Uterus (tissue), 4 donors: ENCODE results near the gene ENTPD1. TPM values are rescaled to one million over a fixed set of nuclear protein-coding genes. Genes with fewer than 3 reads are reported as not detected.

Experiments
- DNase-seq, 2 donors: peaks; one replicate each; pipeline ENCODE4 v3.0.0-alpha.2; 2019 to 2020
- H3K27ac ChIP-seq, 2 donors: fragments of 200-600 bp; sonication (generic); 1 replicate in 1 of 2; 2 replicates in 1 of 2; pipeline ENCODE4 v1.5.1; 2016 to 2018
- H3K27me3 ChIP-seq, 2 donors: fragments of 200-600 bp; sonication (generic); one replicate each; pipeline ENCODE4 v1.5.1; 2018 to 2019; ENCODE audit warnings: control low read depth in 1 of 2
- H3K36me3 ChIP-seq, 2 donors: fragments of 200-600 bp; sonication (generic); one replicate each; pipeline ENCODE4 v1.5.1; 2019; ENCODE audit warnings: control low read depth in 1 of 2
- H3K4me1 ChIP-seq, 2 donors: fragments of 200-600 bp; sonication (generic); one replicate each; pipeline ENCODE4 v1.5.1; 2018 to 2019; ENCODE audit warnings: control low read depth in 1 of 2
- H3K4me3 ChIP-seq, 2 donors: fragments of 200-600 bp; sonication (generic); 1 replicate in 1 of 2; 2 replicates in 1 of 2; pipeline ENCODE4 v1.5.1; 2018 to 2019; ENCODE audit warnings: mild to moderate bottlenecking in 1 of 2
- H3K9me3 ChIP-seq, 2 donors: fragments of 200-600 bp; sonication (generic); one replicate each; pipeline ENCODE4 v1.5.1; 2019; ENCODE audit warnings: control low read depth in 1 of 2
- POLR2A ChIP-seq, 2 donors: fragments of 450-650 bp; IDR thresholded peaks; one replicate each; pipeline ENCODE4 v1.6.1; 2016; ENCODE audit warnings: antibody characterized with exemption in 2 of 2, mild to moderate bottlenecking in 1 of 2, moderate library complexity in 1 of 2
- intact Hi-C: fragments of 100-400 bp; cut with DNase I; formaldehyde crosslinking; loops from one replicate; pipeline ENCODE4 v1.15.1; 2023; ENCODE audit warnings: low total_unique reads
- total RNA-seq, 4 donors: library from RNA; depleted of rRNA in 3 of 4; stranded (reverse); fragments of >200 nt in 3 of 4; gene quantifications; one replicate each; pipeline versions ENCODE4 v1.1.0 to v1.2.4, GENCODE V29; 2014 to 2023
- TF ChIP-seq, protein P1 (sequence below), 4 experiments: fragments of 200-600 bp in 2 of 4; fragments of 450-650 bp in 2 of 4; sonication (generic) in 2 of 4; IDR thresholded peaks; one replicate each; pipeline ENCODE4 v1.5.1; 2016 to 2019; ENCODE audit warnings: antibody characterized with exemption in 4 of 4, mild to moderate bottlenecking in 2 of 4, moderate library complexity in 1 of 4
- donor health status: DM: yes; HTN: yes; CAD: no.

The ENTPD1 gene
- total RNA-seq, 4 donors from 2014 or later, result 42.4 to 99.5 (median 69.5) TPM

DNA sequence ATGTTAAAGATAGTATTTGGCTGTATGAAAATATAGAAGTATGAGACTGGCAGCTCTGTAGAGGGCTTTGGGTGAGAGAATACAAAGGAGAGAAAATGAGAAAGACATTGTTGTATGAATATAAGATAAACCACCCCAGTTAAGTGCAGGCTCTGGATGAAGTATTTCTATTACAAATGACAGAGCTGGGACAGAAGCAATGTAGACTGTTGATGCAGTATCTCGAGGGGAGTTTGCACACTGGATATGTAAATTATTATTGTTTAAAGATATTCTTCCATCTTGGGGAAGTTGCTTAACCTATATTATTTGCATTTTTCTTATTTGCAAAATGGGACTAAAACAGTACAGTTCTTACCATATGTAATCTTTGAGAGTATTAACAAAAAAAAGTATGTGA lies 31.5 kb downstream of the ENTPD1 start:
- Histone ChIP-seq H3K9me3 (no peaks in the 10 kb centered on the region), H3K27ac (peak overlapping the region in 1 of 2 donors; percentile 46), H3K4me1 (no peaks in the 10 kb centered on the region), H3K4me3 (no peak overlapping the region), H3K36me3 (no peaks in the 10 kb centered on the region), H3K27me3 (no peaks in the 10 kb centered on the region)
- TF ChIP-seq, protein P1, sequence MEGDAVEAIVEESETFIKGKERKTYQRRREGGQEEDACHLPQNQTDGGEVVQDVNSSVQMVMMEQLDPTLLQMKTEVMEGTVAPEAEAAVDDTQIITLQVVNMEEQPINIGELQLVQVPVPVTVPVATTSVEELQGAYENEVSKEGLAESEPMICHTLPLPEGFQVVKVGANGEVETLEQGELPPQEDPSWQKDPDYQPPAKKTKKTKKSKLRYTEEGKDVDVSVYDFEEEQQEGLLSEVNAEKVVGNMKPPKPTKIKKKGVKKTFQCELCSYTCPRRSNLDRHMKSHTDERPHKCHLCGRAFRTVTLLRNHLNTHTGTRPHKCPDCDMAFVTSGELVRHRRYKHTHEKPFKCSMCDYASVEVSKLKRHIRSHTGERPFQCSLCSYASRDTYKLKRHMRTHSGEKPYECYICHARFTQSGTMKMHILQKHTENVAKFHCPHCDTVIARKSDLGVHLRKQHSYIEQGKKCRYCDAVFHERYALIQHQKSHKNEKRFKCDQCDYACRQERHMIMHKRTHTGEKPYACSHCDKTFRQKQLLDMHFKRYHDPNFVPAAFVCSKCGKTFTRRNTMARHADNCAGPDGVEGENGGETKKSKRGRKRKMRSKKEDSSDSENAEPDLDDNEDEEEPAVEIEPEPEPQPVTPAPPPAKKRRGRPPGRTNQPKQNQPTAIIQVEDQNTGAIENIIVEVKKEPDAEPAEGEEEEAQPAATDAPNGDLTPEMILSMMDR (IDR thresholded peaks at IDR 0.05), result no peak
- no peak for TF ChIP-seq POLR2A (IDR thresholded peaks at IDR 0.05)
- no peak for DNase-seq
- intact Hi-C loops, result no loop called here

DNA sequence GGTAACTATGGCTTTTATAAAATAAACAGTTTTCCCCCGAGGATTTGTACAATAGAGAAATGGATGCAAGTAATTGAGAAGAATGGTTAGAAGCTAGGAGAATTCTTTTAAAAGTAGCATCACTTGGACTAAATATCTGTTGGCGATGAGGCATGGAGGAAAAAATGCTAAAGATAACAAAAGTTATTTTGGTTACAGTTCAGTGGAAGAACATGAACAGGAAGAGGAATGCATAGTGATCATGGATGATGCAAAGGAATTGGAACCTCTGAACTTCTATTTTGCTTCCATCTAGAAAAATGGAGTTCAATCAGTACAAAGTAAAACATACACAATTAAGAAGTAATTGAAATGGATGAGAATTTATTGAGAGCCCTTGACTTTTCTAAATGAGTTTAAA lies 32.9 kb downstream of the ENTPD1 start:
- intact Hi-C loops, result no loop called here
- Histone ChIP-seq H3K36me3 (no peaks in the 10 kb centered on the region), H3K27me3 (no peaks in the 10 kb centered on the region), H3K4me3 (no peak overlapping the region), H3K4me1 (no peaks in the 10 kb centered on the region), H3K9me3 (no peaks in the 10 kb centered on the region), H3K27ac (peak overlapping the region in 1 of 2 donors; percentile 46)
- TF ChIP-seq, protein P1 (IDR thresholded peaks at IDR 0.05), result no peak
- TF ChIP-seq POLR2A (IDR thresholded peaks at IDR 0.05), result no peak
- no peak for DNase-seq

GRCh38 chr10:95789902-95790301 lies 33.9 kb downstream of the ENTPD1 start:
- TF ChIP-seq, protein P1 (IDR thresholded peaks at IDR 0.05), result no peak
- TF ChIP-seq POLR2A (IDR thresholded peaks at IDR 0.05), result no peak
- H3K4me1 ChIP-seq, result peaks cover 0 to 3% of the 10 kb centered on the region in 2 donors
- H3K36me3 ChIP-seq, result no peaks in the 10 kb centered on the region
- no peaks in the 10 kb centered on the region for H3K27me3 ChIP-seq
- no peaks in the 10 kb centered on the region for H3K9me3 ChIP-seq
- intact Hi-C loops, result no loop called here
- no peak overlapping the region for H3K27ac ChIP-seq
- H3K4me3 ChIP-seq, result no peak overlapping the region
- no peak for DNase-seq

- intact Hi-C loops, result no loop called here
- Histone ChIP-seq H3K27ac (peak overlapping the region in 1 of 2 donors; percentile 74), H3K9me3 (no peaks in the 10 kb centered on the region), H3K4me3 (no peak overlapping the region), H3K4me1 (peaks cover 0 to 3% of the 10 kb centered on the region in 2 donors), H3K36me3 (no peaks in the 10 kb centered on the region), H3K27me3 (no peaks in the 10 kb centered on the region)
- TF ChIP-seq, protein P1 (IDR thresholded peaks at IDR 0.05), result no peak
- TF ChIP-seq POLR2A (IDR thresholded peaks at IDR 0.05), result no peak
- no peak for DNase-seq
Measured at GRCh38 chr10:95790982-95791381, 35.0 kb downstream of the ENTPD1 start.

GRCh38 chr10:95791425-95791979 lies 35.5 kb downstream of the ENTPD1 start:
- no peak for DNase-seq
- Histone ChIP-seq H3K4me1 (peaks cover 0 to 3% of the 10 kb centered on the region in 2 donors), H3K27me3 (no peaks in the 10 kb centered on the region), H3K27ac (peak overlapping the region in 1 of 2 donors; percentile 74), H3K9me3 (no peaks in the 10 kb centered on the region), H3K4me3 (no peak overlapping the region), H3K36me3 (no peaks in the 10 kb centered on the region)
- TF ChIP-seq, protein P1 (IDR thresholded peaks at IDR 0.05), result no peak
- no peak for TF ChIP-seq POLR2A (IDR thresholded peaks at IDR 0.05)
- intact Hi-C loops, result no loop called here
